Measurements from ENCODE around the gene PDE1A. TPM values are rescaled to one million over a fixed set of nuclear protein-coding genes. Genes with fewer than 3 reads are reported as not detected.
A peak's percentile ranks its signal among the peaks of the same experiment; 100 is the strongest.

PDE1A gene
- total and polyA plus RNA-seq, 8 donors = 0.60 to 4.2 (median 1.6) TPM

- DNase-seq = no peak
- Histone ChIP-seq H3K4me3 (no peak overlapping the region), H3K4me1 (peaks cover 0 to 1% (median under 1%) of the 10 kb centered on the region in 3 donors), H3K9me3 (no peaks in the 10 kb centered on the region), H3K36me3 (no peaks in the 10 kb centered on the region), H3K27me3 (no peaks in the 10 kb centered on the region), H3K27ac (no peak overlapping the region)
- TF ChIP-seq CTCF (IDR thresholded peaks at IDR 0.05) = no peak
- no peak for ATAC-seq
- no peak for FAIRE-seq
- intact Hi-C loops (cut with DNase I) = no loop called here
Observed at GRCh38 chr2:182384860-182385259, 42.0 kb downstream of the PDE1A start.

- Histone ChIP-seq H3K4me3 (no peak overlapping the region), H3K4me1 (peaks cover 12 to 24% (median 15%) of the 10 kb centered on the region in 3 donors), H3K9me3 (no peaks in the 10 kb centered on the region), H3K36me3 (no peaks in the 10 kb centered on the region), H3K27ac (no peak overlapping the region), H3K27me3 (no peaks in the 10 kb centered on the region)
- intact Hi-C loops (cut with DNase I) = no loop called here
- ATAC-seq (no peak), FAIRE-seq (no peak), DNase-seq (no peak)
- no peak for TF ChIP-seq CTCF (IDR thresholded peaks at IDR 0.05)
- WGBS, 2 donors = 90 to 95% methylated on average over 8 of the region's 8 CpGs
Observed at GRCh38 chr2:182381225-182381624, 45.6 kb downstream of the PDE1A start.

GRCh38 chr2:182379241-182379640 lies 47.6 kb downstream of the PDE1A start:
- Histone ChIP-seq H3K27me3 (no peaks in the 10 kb centered on the region), H3K4me3 (no peak overlapping the region), H3K36me3 (no peaks in the 10 kb centered on the region), H3K9me3 (no peaks in the 10 kb centered on the region), H3K27ac (no peak overlapping the region), H3K4me1 (peaks cover 12 to 24% (median 15%) of the 10 kb centered on the region in 3 donors)
- FAIRE-seq (peak; percentile 54), ATAC-seq (peak; percentile 73 to 89 (median 88)), DNase-seq (peak in 1 of 6 donors; percentile 16)
- no peak for TF ChIP-seq CTCF (IDR thresholded peaks at IDR 0.05)
- intact Hi-C loops (cut with DNase I) = no loop called here
- WGBS, 2 donors = 2 to 6% methylated on average over 1 of the region's 1 CpG

GRCh38 chr2:182378759-182379158 lies 48.1 kb downstream of the PDE1A start:
- no peak overlapping the region for H3K27ac ChIP-seq
- intact Hi-C loops (cut with DNase I) = no loop called here
- H3K4me1 ChIP-seq = peaks cover 12 to 24% (median 15%) of the 10 kb centered on the region in 3 donors
- peak in 1 of 4 donors; percentile 21 for ATAC-seq
- 29 to 32% methylated on average over 2 of the region's 2 CpGs for WGBS, 2 donors
- peak; percentile 70 for FAIRE-seq
- no peak overlapping the region for H3K4me3 ChIP-seq
- DNase-seq = no peak
- H3K27me3 ChIP-seq = no peaks in the 10 kb centered on the region
- TF ChIP-seq CTCF (IDR thresholded peaks at IDR 0.05) = no peak
- no peaks in the 10 kb centered on the region for H3K36me3 ChIP-seq
- no peaks in the 10 kb centered on the region for H3K9me3 ChIP-seq

- Histone ChIP-seq H3K27ac (no peak overlapping the region), H3K4me1 (peaks cover 12 to 24% (median 15%) of the 10 kb centered on the region in 3 donors), H3K36me3 (no peaks in the 10 kb centered on the region), H3K9me3 (no peaks in the 10 kb centered on the region), H3K27me3 (no peaks in the 10 kb centered on the region), H3K4me3 (no peak overlapping the region)
- no peak for DNase-seq
- no peak for FAIRE-seq
- 55 to 59% methylated on average over 1 of the region's 1 CpG for WGBS, 2 donors
- no peak for TF ChIP-seq CTCF (IDR thresholded peaks at IDR 0.05)
- intact Hi-C loops (cut with DNase I) = no loop called here
- no peak for ATAC-seq
Observed at GRCh38 chr2:182377467-182377866, 49.4 kb downstream of the PDE1A start.
